NK-92 (cell line): ENCODE data around the gene LEKR1.
"Not testable (repeated sequence)": the region's sequence is repeated elsewhere in the genome, so short reads cannot be mapped to it uniquely, and the experiment has no call there.

Experiments used
- DNase-seq: peaks from one replicate; lab custom pipeline; 2025; ENCODE audit not compliant: unreplicated experiment; lab: John Stamatoyannopoulos, UW

The LEKR1 gene

GRCh38 chr3:156836701-156837100, 10.5 kb downstream of the LEKR1 start:
- DNase-seq, result no peak

- no peak for DNase-seq
Observed at GRCh38 chr3:156837115-156837514, 11.0 kb downstream of the LEKR1 start.

GRCh38 chr3:156838035-156838434, 11.9 kb downstream of the LEKR1 start:
- no peak for DNase-seq

- DNase-seq, result no peak
Observed at GRCh38 chr3:156840826-156841689, 14.9 kb downstream of the LEKR1 start.

GRCh38 chr3:156843071-156843808, 17.1 kb downstream of the LEKR1 start:
- no peak for DNase-seq

DNA sequence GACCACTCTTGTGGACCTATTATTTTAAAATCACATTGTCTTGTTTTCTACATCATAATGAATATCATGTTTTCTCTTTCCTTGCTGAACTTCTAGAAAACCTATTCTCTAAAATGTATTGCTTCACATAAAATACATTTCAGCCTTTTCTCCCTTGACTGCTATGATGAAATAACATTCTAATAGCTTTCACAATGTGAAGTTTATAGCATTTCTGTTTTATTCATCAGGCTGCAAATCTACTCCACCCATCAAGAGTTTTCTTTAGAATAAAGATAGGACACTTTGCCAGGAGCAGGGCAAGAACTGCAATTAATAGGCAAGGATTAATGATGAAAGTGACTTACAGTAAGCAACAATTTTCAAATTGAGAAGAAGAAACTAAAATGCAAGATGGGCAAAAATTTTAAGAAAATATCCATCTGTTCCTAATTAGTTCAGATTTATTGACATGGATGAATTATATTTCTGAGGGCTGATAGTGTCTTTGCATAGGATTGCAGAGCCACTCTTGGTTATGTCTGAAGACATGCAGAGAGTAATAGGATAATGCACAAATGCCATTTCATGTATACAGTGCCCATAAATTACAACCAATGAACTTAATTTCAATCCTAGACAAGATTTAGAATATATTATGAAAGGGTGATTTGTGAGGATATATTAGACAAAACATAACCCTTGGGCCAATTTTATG, 21.7 kb downstream of the LEKR1 start:
- DNase-seq, result no peak

DNA sequence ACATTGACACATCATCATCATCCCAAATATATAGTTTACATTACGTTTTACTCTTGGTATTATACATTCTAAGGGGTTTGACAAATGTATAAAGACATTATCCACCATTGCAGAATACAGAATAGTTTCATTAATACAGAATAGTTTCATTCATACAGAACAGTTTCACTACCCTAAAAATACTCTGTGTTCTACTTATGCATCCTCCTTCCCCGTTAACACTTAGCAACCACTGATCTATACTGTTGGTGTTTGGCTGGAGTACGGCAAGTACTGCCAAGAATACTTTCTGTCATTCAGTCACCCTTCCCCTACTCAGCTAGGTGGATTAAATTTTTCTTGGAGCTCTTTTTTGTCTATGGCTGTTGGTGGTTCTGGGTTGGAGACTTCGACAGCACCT, 33.4 kb downstream of the LEKR1 start:
- DNase-seq, result no peak

DNA sequence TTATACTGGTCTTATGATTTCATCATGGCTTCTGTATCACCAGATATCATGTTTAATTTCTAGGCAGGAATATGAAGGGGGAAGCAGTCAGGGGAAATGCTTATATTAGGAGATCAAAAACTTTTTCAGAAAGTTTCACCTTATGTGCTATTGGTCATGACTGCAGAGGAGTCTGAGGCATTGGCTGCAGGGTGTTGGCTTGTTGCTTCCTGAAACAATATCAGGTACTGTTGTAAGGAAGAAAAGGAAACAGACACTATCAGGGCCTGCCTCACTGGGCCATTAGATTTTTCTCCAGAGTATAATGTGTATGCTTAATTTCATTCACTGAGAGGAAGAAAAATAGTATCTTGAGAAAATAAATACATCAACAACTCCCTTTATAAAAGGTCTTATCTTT, 34.7 kb downstream of the LEKR1 start:
- no peak for DNase-seq

GRCh38 chr3:156862338-156862737, 36.2 kb downstream of the LEKR1 start:
- no peak for DNase-seq

- no peak for DNase-seq
Observed at GRCh38 chr3:156865732-156866131, 39.6 kb downstream of the LEKR1 start.

GRCh38 chr3:156867174-156867573, 41.0 kb downstream of the LEKR1 start:
- no peak for DNase-seq

DNA sequence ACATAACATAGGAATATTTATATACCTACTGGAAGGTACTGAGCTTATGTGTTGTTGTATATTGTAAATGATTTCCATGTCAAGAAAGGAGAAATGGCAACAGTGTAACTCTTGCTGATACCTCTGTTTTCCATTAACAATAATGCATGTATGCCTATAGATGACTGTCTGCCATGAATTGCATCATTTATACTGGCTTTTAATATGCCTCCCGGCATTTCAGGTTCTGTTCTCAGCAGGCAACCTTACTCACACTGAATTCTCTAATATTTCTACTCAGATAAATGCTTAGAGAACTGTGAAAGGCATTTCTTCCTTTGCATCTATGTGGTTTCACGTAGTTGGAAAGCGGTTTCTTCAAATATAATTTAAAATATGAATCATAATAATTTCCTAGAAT, 41.8 kb downstream of the LEKR1 start:
- DNase-seq, result no peak

DNA sequence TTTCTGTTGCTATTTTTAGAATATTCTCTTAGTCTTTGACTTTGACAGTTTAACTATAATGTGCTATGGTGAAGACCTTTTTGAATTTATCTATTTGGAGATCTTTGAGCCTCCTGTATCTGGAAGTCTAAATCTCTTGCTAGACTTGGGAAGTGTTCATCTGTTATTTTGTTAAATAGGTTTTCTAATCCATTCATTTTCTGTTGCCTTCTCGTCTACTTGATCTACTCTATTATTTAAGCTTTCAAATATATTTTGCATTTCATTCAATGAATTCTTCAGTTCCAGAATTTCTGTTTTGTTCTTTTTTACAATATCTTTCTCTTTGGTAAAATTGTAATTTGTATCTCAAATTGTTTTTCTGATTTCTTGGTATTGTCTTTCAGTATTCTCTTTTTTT, 47.8 kb downstream of the LEKR1 start:
- DNase-seq, result no peak

DNA sequence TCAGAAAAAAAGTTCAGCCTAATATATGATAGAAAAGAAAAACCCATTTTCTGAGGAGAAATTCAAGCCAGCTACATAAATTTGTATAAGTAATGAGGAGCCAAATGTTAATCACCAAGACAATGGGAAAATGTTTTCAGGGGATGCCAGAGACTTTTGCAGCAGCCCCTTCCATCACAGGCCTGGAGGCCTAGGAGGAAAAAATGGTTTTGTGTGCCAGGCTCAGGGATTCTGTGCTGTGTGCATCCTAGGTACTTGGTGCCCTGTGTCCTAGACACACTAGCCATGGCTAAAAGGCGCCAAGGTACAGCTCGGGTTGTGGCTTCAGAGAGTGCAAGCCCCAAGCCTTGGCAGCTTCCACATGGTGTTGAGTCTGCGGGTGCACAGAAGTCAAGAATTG, 53.3 kb downstream of the LEKR1 start:
- DNase-seq, result not testable (repeated sequence)

DNA sequence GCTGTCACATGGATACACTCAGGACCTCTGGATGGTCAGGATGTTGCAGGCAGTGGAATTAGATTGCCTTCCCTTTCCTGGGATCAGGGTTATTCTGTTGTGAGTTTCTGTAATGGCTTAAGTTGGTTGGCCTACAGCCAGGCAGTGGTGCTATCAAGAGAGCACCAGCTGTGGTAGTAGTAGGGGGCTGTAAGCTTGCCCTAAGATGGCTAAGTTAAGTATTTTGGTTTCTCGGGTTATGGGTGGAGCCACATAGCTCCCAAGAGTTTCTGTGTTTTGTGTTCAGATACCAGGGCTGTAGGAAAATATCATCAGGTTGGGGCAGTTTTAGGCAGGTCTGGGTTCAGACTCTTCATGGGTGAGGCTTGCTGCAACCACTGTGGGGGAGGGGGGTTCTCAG, 59.6 kb downstream of the LEKR1 start:
- no peak for DNase-seq

GRCh38 chr3:156888176-156888575, 62.0 kb downstream of the LEKR1 start:
- no peak for DNase-seq

DNA sequence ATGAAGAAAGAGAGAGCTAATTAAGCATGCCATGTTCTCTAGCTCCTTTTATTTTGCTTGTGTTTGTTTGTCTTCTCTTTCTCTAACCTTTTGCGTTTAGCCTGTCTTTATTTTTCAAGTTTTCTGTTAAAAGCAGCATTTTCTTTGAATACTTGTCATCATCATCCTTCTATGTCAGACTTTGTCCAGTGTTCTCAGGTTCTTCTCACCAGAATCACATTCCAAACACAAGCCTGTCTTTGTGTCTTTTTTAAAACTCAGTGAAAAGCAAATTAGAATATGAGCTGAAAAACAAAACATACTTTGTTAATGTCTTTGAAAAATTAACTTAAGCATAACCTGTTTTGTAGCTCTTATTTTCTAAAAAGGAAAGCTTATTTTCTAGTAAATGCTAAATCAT, 62.4 kb downstream of the LEKR1 start:
- no peak for DNase-seq

- no peak for DNase-seq
Observed at GRCh38 chr3:156892701-156893100, 66.5 kb downstream of the LEKR1 start.

GRCh38 chr3:156895374-156895773, 69.2 kb downstream of the LEKR1 start:
- not testable (repeated sequence) for DNase-seq

DNA sequence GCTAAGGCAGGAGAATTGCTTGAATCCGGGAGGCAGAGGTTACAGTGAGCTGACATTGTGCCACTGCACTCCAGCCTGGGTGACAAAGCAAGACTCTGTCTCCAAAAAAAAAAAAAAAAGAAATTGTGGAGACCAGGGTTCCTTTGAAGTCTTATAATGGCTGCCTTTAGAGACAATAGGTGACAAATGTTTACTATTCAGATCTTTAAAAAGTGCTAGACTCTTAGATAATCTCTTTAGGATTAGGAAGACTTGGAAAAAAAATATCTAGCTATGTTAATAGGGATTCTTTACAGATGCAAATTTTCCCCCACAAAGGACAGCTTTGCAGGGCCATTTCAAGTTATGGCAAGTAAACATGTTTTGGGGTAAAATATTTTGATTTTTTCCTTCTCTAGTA, 71.7 kb downstream of the LEKR1 start:
- DNase-seq, result not testable (repeated sequence)

DNA sequence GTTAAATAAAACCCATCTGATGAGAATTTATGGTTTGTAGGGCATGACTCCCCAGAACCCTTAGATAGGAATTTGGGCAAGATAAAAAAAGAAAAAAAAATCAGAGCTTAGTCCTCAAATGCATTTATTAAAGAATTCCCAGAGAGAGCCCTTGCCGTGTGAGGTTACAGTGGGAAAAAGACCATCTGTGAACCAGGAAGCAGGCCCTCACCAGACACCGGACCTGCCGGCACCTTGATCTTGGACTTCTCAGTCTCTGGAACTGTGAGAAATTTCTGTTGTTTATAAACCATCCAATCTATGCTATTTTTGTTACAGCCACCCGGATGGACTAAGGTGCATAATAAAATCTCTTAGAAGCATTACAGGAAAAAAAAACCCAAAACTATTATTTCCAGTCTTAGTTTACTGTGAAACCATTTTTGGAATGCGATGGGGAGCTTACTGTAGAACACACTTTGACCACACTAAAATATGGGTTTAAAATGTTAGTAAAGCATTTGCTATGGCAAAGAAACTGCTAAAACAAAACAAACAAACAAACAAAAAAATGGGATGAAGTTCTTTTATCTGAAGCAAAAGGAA, 72.2 kb downstream of the LEKR1 start:
- DNase-seq, result no peak
